ENCODE data around the gene DNM3. TPM values are rescaled to one million over a fixed set of nuclear protein-coding genes. Genes with fewer than 3 reads are reported as not detected.

Gene DNM3
- polyA plus RNA-seq, 1 donor (not counting 4 experiments of a cell fraction or from before 2014, with no cell fraction given), result 2.0 TPM

- Histone ChIP-seq H2AFZ (ENCODE audit: control insufficient read depth, low read length) (no peak overlapping the region), H3K36me3 (ENCODE audit: control insufficient read depth in 2 of 2, extremely low read depth in 1 of 2, insufficient read depth in 2 of 2, low read length in 2 of 2) (no peaks in the 10 kb centered on the region), H3K9me3 (ENCODE audit: control insufficient read depth, low read depth, low read length) (no peaks in the 10 kb centered on the region), H3K79me2 (ENCODE audit: control insufficient read depth, insufficient read depth, low read length) (no peaks in the 10 kb centered on the region), H3K9ac (ENCODE audit: control insufficient read depth, extremely low read depth, insufficient read depth, low read length) (no peak overlapping the region), H3K27me3 (ENCODE audit: control insufficient read depth, extremely low read depth, insufficient read depth, low read length) (no peaks in the 10 kb centered on the region), H4K20me1 (ENCODE audit: control insufficient read depth, extremely low read depth, insufficient read depth, low read length) (no peaks in the 10 kb centered on the region), H3K27ac (ENCODE audit: control insufficient read depth, insufficient read depth, low read length) (no peak overlapping the region), H3K4me3 (ENCODE audit: control insufficient read depth in 2 of 3, extremely low read depth in 1 of 3, insufficient read depth in 2 of 3, low read depth in 1 of 3, low read length in 3 of 3) (no peak overlapping the region), H3K4me1 (ENCODE audit: control insufficient read depth, extremely low read depth, insufficient read depth, low read length) (peaks cover 10% of the 10 kb centered on the region), H3K4me2 (ENCODE audit: control insufficient read depth, extremely low read depth, insufficient read depth, low read depth, low read length) (no peak overlapping the region), H3K9me1 (ENCODE audit: control insufficient read depth, extremely low read depth, insufficient read depth, low read length) (no peaks in the 10 kb centered on the region)
- TF ChIP-seq CTCF (optimal IDR thresholded peaks at IDR 0.05 in 1 of 3, IDR thresholded peaks at IDR 0.05 in 1 of 3, conservative IDR thresholded peaks at IDR 0.05 in 1 of 3; ENCODE audit: extremely low read depth in 1 of 3, insufficient read depth in 2 of 3, low read length in 3 of 3) (peak in 2 of 3 experiments; percentile 70 to 79), EZH2 (IDR thresholded peaks at IDR 0.05; ENCODE audit: low read length) (no peak)
- no peak for DNase-seq (ENCODE audit: low read depth, low spot score)
- peak; percentile 83 for FAIRE-seq
- dilution Hi-C loops (cut with MboI; ENCODE audit: extremely low pct_ligation_motif_present, low sequenced_read_pairs), result no loop called here
Observed at GRCh38 chr1:172429331-172430127, 588.2 kb downstream of the DNM3 start.

GRCh38 chr1:172430128-172430454, 588.8 kb downstream of the DNM3 start:
- no peak for TF ChIP-seq EZH2 (IDR thresholded peaks at IDR 0.05; ENCODE audit: low read length)
- TF ChIP-seq CTCF (optimal IDR thresholded peaks at IDR 0.05 in 1 of 3, IDR thresholded peaks at IDR 0.05 in 1 of 3, conservative IDR thresholded peaks at IDR 0.05 in 1 of 3; ENCODE audit: extremely low read depth in 1 of 3, insufficient read depth in 2 of 3, low read length in 3 of 3), result no peak
- DNase-seq (ENCODE audit: low read depth, low spot score) (no peak), FAIRE-seq (no peak)
- Histone ChIP-seq H2AFZ (ENCODE audit: control insufficient read depth, low read length) (no peak overlapping the region), H3K4me2 (ENCODE audit: control insufficient read depth, extremely low read depth, insufficient read depth, low read depth, low read length) (no peak overlapping the region), H3K36me3 (ENCODE audit: control insufficient read depth in 2 of 2, extremely low read depth in 1 of 2, insufficient read depth in 2 of 2, low read length in 2 of 2) (no peaks in the 10 kb centered on the region), H3K79me2 (ENCODE audit: control insufficient read depth, insufficient read depth, low read length) (no peaks in the 10 kb centered on the region), H3K9me1 (ENCODE audit: control insufficient read depth, extremely low read depth, insufficient read depth, low read length) (no peaks in the 10 kb centered on the region), H3K27me3 (ENCODE audit: control insufficient read depth, extremely low read depth, insufficient read depth, low read length) (no peaks in the 10 kb centered on the region), H3K4me1 (ENCODE audit: control insufficient read depth, extremely low read depth, insufficient read depth, low read length) (peaks cover 10% of the 10 kb centered on the region), H3K27ac (ENCODE audit: control insufficient read depth, insufficient read depth, low read length) (no peak overlapping the region), H3K4me3 (ENCODE audit: control insufficient read depth in 2 of 3, extremely low read depth in 1 of 3, insufficient read depth in 2 of 3, low read depth in 1 of 3, low read length in 3 of 3) (no peak overlapping the region), H3K9me3 (ENCODE audit: control insufficient read depth, low read depth, low read length) (no peaks in the 10 kb centered on the region), H4K20me1 (ENCODE audit: control insufficient read depth, extremely low read depth, insufficient read depth, low read length) (no peaks in the 10 kb centered on the region), H3K9ac (ENCODE audit: control insufficient read depth, extremely low read depth, insufficient read depth, low read length) (no peak overlapping the region)
- dilution Hi-C loops (cut with MboI; ENCODE audit: extremely low pct_ligation_motif_present, low sequenced_read_pairs), result no loop called here
